ENCODE measurements around the gene TEC.

The TEC gene

DNA sequence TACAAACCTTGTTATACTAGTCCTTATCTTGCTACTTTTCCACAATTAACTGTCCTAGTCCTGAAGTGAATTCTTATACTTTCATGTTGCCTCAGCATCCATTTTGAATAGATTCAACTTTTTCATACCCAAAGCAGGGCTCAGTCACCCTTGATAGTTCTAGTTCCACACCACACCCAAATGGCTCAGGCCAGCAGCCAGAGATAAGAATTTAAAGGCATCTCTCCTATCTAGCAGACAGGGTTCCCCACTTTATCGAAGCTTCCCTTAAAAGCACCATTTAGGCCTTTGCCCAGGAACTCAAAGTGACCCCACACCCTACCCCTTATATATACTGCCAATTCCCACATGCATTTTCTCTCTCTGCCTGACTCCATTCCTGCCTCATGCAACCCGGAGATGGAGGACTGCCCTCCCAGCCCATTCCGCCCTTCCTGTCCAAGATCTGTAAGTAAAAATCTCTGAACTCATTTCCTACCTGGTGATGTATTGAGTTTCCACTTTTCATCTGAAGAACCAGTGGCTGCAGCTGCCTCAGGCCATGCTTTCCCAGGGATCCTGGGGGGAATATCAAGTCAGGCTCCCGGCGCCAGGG, 71.9 kb downstream of the TEC start:
- TF ChIP-seq GATA3 (IDR thresholded peaks at IDR 0.05; ENCODE audit: low read depth, low read length) (no peak), GATA2 (IDR thresholded peaks at IDR 0.05; ENCODE audit: low read depth, low read length) (no peak)

DNA sequence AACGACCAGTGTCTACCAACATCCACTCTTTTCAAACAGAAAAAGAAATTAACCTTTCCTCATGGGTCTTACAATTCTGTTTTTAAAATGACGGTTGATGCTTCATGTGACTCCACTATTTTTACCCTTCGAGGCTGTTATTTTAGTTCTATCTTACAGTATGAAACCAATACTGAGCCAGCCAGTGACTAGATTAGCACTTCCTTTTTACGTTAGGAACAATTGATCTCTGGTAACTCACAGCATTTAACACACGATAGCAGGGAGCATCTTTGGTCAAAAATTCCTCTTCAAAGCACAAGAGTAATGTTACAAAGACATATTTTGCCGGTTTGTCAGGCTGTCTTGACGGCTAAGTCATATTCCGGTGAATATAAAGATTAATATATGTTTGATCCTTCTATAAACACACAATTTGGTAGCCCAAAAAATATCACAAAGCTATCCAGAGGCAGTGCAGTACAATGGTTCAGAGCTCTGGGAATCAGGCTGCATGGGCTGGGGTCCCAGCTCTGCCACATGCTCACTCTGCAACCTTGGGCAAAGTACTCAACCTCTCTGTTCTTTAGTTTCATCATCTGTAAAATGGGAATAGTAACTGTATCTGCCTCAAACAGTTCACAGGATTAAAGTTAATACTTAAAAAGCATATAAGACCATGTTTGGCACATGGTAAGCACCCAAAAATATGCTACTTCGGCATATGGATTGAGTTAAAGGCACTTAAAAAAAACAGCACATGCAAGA, 72.7 kb downstream of the TEC start:
- no peak for TF ChIP-seq GATA2 (IDR thresholded peaks at IDR 0.05; ENCODE audit: low read depth, low read length)
- TF ChIP-seq GATA3 (IDR thresholded peaks at IDR 0.05; ENCODE audit: low read depth, low read length): no peak

DNA sequence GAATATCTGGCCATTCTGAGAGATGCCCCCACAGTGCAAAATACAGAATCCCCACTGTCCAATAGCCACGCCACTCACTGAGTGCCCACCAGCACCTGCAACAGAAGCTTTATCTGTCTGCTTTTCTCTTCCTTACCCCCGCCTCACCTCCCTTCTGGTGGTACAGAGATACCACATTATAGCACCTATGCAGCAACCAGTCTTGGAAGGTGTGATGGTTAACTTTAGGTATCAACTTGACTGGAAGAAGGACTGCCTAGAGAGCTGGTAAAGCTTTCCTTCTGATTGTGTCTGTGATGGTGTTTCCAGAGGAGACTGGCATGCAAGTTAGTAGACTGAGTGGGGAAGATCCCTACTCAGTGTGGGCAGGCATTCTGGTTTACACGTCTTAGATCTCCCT, 73.8 kb downstream of the TEC start:
- TF ChIP-seq GATA3 (IDR thresholded peaks at IDR 0.05; ENCODE audit: low read depth, low read length) (no peak), GATA2 (IDR thresholded peaks at IDR 0.05; ENCODE audit: low read depth, low read length) (no peak)

DNA sequence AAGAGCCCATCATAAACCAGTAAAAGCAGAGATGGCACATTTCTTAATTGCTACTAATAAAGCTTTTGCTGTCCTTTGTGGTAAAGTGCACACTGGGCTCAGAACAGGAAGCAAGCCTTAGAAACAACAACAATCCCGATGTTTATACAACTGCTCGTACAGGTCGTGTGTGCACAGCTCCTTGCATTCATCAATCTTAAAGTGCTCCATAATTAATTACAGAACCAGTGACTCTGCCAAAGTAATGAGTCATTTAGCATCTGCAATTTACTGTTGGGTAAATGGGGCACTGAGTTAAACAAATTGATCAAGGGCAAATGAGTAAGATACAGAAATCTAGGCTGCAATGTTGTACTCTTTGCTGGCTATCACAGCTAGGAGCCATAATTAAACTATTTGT, 74.3 kb downstream of the TEC start:
- TF ChIP-seq GATA2 (IDR thresholded peaks at IDR 0.05; ENCODE audit: low read depth, low read length): no peak
- TF ChIP-seq GATA3 (IDR thresholded peaks at IDR 0.05; ENCODE audit: low read depth, low read length): no peak

DNA sequence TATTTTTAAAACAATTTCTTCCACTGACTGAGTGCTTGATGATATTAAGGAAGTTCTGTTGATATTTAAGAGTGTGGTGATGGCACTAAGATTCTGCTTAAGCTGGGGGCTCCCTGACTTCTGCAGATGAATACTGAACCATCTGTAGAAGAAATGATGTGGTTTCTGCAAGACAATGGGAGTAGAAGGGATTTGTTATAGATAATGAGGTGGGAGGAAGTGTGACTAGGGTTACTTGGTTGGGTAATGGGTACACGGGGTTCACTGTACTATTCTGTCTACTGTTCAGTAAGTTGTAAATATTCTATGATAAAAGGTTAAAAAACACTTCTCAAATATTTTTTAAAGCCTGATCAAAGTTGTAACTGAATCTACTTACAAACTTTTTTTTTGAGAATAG, 74.7 kb downstream of the TEC start:
- no peak for TF ChIP-seq GATA2 (IDR thresholded peaks at IDR 0.05; ENCODE audit: low read depth, low read length)
- no peak for TF ChIP-seq GATA3 (IDR thresholded peaks at IDR 0.05; ENCODE audit: low read depth, low read length)

DNA sequence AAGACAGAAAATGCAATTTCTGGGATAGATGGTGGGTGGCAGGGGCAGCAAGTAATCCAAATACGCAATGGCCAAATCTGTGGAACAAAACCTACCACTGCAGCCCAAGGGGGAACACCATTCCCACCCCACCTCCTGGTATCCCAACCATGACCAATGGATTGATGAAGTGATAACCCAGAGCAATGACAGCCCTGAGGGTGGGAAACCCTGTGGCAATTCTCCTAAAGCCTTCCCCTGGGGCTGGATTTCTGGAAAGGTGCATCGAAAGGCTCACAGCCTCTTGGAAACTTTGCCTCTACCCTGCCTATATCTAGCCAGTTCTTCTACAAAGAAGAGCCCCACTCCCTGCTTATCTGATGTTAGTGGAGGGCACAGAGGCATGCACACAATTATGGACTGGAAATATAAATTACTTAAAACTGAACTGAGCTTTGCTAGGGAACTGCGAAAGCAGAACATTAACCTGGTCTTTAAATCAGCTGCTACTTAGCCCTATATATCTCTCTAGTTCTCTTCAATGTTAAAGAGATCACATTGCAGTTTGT, 75.6 kb downstream of the TEC start:
- TF ChIP-seq GATA3 (IDR thresholded peaks at IDR 0.05; ENCODE audit: low read depth, low read length): no peak

DNA sequence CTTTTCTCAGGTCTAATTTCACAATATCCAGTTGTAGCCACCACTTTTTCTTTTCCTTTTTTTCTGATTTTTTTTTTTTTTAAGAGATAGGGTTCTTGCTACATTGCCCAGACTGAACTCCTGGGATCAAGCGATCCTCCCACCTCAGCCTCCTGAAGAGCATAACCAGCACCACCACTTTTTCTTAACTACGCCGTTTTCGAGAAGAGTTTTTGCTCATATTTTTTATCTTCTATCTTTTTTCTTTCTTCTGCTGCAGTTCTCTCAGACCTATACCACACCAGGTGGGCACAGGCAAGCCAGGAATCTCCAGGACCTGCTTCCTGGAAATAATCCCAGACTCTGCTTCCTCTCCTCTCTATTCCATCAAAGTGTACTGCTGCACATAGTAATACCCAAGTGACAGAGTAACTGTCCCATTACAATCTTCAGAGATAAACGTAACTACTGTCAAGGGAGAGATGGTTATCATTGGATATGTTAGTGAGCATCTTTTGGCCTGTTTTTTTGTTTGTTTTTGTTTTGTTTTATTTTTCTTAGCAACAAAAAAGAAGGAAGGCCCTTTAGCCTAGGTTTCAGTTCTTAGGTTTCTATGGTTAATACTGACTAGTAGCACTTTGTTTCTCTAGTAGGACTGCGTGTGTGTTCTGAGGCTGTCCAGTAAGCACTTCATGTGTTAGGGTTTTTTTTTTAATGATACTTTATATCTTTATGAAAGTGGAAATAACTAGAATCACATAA, 76.4 kb downstream of the TEC start:
- TF ChIP-seq GATA2 (IDR thresholded peaks at IDR 0.05; ENCODE audit: low read depth, low read length): no peak
- TF ChIP-seq GATA3 (IDR thresholded peaks at IDR 0.05; ENCODE audit: low read depth, low read length): no peak

DNA sequence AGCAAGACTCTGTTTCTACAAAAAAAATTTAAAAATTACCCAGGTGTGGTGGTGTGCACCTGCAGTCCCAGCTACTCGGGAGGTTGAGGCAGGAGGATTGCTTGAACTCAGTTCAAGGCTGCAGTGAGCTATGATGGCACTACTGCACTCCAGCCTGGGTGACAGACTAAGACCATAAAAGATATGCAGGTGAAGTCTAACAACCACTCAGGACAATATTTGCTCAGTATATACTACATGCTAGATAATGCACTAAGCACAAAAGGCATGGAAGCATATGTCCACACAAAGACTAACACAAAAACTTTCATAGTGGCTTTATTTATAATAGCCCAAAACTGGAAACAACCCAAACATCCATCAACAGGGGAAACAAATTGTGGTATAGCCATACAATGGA, 77.9 kb downstream of the TEC start:
- TF ChIP-seq GATA3 (IDR thresholded peaks at IDR 0.05; ENCODE audit: low read depth, low read length) (no peak), GATA2 (IDR thresholded peaks at IDR 0.05; ENCODE audit: low read depth, low read length) (no peak)

DNA sequence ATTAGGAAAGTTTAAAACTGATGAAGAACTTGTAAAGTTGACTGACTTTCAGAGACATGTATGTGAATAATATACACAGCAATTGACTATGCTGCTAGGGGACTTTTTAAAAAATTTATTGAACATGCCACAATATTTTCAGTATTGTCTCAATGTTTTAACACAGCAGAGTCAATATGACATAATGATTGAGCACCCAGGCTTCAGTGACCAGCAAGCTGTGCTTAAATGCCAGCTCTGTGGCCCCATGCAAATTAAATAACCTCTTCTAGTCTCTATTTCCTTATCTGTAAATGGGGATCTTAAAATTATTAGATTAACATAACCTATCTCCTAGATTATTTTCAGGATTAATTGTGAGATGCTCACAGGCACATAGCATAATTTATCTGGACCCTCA, 78.8 kb downstream of the TEC start:
- TF ChIP-seq GATA3 (IDR thresholded peaks at IDR 0.05; ENCODE audit: low read depth, low read length) (no peak), GATA2 (IDR thresholded peaks at IDR 0.05; ENCODE audit: low read depth, low read length) (no peak)

DNA sequence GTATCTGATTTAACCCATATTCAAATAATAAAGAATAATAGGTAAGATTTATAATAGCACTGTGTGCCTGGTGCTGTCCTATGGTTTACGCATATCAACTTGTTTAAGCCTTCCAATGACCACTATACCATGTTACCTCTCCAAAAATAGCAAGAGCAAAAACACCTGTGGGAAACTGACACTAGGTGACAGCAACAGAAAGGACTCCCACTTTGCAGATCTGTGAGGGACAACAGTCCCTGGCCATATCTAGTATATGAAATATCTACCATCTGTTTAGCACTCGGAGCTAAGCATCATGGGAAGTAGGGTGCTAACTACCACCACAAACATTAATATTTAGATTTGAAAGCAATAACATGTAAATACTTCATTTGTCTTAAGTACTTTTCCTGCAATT, 79.9 kb downstream of the TEC start:
- TF ChIP-seq GATA3 (IDR thresholded peaks at IDR 0.05; ENCODE audit: low read depth, low read length): no peak
- TF ChIP-seq GATA2 (IDR thresholded peaks at IDR 0.05; ENCODE audit: low read depth, low read length): no peak

DNA sequence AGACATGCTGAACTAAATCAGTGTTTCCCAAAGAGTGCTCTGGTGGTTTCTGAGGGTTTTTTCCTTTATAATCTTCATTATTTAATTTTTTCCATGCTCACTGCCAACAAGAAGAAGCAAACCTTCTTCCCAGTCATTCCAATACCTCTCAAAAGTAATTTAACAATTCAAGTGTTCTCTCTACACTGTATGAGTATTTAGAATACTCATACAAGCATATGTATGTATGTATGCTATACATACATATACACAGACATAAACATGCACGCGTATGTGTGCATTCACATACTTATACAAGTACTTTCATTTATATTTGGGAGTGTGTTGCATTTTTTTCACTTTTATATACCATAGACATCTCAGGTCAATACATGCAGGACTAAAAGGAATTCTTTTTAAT, 81.2 kb downstream of the TEC start:
- TF ChIP-seq GATA3 (IDR thresholded peaks at IDR 0.05; ENCODE audit: low read depth, low read length) (no peak), GATA2 (IDR thresholded peaks at IDR 0.05; ENCODE audit: low read depth, low read length) (no peak)

DNA sequence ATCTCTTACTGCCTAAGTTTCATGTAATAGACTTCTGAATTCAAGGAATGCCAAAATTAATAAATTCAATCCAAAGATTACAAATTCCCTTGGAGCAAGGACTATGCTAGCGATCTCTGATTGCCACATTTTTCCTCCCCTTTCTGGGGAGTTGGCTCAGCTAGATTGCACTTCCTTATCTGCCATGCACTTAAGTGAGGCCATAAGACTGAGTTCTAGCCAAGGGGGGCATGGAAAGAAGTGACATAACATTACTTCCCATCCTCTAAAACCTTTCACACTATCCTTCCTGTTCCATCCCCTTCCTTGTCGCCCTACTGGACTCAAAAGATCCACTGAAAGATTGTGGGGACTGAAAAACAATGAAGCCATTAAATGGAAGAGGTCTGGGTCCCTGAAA, 81.8 kb downstream of the TEC start:
- no peak for TF ChIP-seq GATA3 (IDR thresholded peaks at IDR 0.05; ENCODE audit: low read depth, low read length)
- no peak for TF ChIP-seq GATA2 (IDR thresholded peaks at IDR 0.05; ENCODE audit: low read depth, low read length)

DNA sequence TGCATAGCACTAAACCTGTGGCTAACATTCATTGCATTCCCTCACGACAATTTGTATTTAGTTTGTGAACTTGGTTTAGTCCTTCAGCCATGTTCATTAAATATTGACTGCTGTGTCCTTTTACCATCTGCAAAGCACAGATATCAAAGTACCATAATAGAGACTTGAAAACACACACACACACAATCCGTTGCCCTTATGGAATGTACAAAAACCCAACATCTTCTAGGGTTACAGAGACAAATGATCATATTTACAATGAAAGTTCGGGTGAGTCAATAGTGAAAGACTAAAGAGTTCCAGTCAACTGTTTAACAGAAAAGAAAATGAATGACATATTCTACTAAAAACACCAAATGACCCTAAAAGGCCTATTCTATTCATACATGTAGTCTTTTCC, 84.8 kb downstream of the TEC start:
- no peak for TF ChIP-seq GATA2 (IDR thresholded peaks at IDR 0.05; ENCODE audit: low read depth, low read length)
- TF ChIP-seq GATA3 (IDR thresholded peaks at IDR 0.05; ENCODE audit: low read depth, low read length): no peak

DNA sequence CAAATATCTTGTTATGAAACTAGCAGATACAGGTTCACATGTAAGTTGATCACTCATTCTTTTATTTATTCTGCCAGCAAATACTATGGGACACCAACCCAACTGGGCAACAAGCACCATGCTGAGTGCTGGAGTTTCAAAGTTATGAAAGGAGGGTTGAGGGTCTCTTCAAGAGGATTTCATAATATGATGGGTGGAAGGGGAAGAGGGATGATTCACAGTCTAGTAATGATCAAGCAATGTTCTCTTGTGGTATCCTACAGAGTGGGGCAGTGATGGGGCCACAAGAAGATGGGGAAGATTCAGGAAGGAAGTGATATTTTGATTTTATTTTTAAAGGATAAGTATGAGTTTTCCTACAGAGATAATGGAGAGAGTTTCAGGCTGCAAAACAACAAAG, 89.4 kb downstream of the TEC start:
- TF ChIP-seq GATA2 (IDR thresholded peaks at IDR 0.05; ENCODE audit: low read depth, low read length) (no peak), GATA3 (IDR thresholded peaks at IDR 0.05; ENCODE audit: low read depth, low read length) (no peak)

DNA sequence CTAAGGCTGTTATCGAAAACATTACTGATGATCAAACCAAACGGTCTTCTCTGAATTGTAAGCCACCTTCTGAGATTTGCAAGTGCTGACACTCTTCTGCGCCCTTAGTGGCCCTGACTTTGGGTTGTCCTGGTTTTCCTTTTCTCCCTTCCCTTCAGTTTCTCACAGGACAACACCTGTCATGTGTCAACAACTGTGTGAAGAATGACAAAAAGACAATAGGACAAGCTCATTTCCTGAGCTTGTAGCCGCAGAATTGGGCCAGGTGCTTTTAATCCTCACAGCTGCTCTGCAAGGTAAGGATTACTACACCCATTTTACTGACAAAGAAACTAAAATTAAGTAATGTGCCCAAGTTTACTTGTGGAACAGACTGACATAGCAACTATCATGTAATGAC, 90.7 kb downstream of the TEC start:
- TF ChIP-seq GATA3 (IDR thresholded peaks at IDR 0.05; ENCODE audit: low read depth, low read length) (no peak), GATA2 (IDR thresholded peaks at IDR 0.05; ENCODE audit: low read depth, low read length) (no peak)

Data from SH-SY5Y (cell line).